Astrocyte (in vitro differentiated cells and primary cell): ENCODE measurements around the gene C1orf210. TPM values are rescaled to one million over a fixed set of nuclear protein-coding genes. Genes with fewer than 3 reads are reported as not detected.

ENCODE experiments used
- DNase-seq: peaks from one replicate; pipeline ENCODE4 v3.0.0-alpha.2; 2010; ENCODE audit warnings: low read depth
- FAIRE-seq: peaks from 2 replicates; lab custom pipeline; 2011; peaks lifted over from hg19 to GRCh38; lab: Jason Lieb, UNC
- H2AFZ ChIP-seq: 2 replicates; pipeline ENCODE4 v1.6.0; 2012; ENCODE audit warnings: low read depth, low read length, inconsistent platforms
- H3K27ac ChIP-seq: 2 replicates; pipeline ENCODE4 v1.5.1; 2011; ENCODE audit warnings: low read depth, low read length, inconsistent platforms
- H3K27me3 ChIP-seq: 2 replicates; pipeline ENCODE4 v1.6.0; 2011; ENCODE audit warnings: low read length, inconsistent platforms; ENCODE audit not compliant: insufficient read depth
- H3K36me3 ChIP-seq: 2 replicates; pipeline ENCODE4 v1.5.1; 2011; ENCODE audit warnings: low read length, inconsistent platforms; ENCODE audit not compliant: insufficient read depth
- H3K4me1 ChIP-seq: 2 replicates; pipeline ENCODE4 v1.5.1; 2011; ENCODE audit warnings: low read length, inconsistent platforms; ENCODE audit not compliant: insufficient read depth
- H3K4me2 ChIP-seq: 2 replicates; pipeline ENCODE4 v1.6.0; 2012; ENCODE audit warnings: low read length, inconsistent platforms
- H3K4me3 ChIP-seq: 2 replicates; pipeline ENCODE4 v1.5.1; 2011; ENCODE audit warnings: low read depth, mild to moderate bottlenecking, low read length, inconsistent platforms; ENCODE audit not compliant: insufficient read depth
- H3K79me2 ChIP-seq: 2 replicates; pipeline ENCODE4 v1.6.0; 2012; ENCODE audit warnings: mild to moderate bottlenecking, low read length, inconsistent platforms; ENCODE audit not compliant: insufficient read depth
- H3K9ac ChIP-seq: 2 replicates; pipeline ENCODE4 v1.6.0; 2012; ENCODE audit warnings: mild to moderate bottlenecking, low read length, inconsistent platforms
- H3K9me3 ChIP-seq: 2 replicates; pipeline ENCODE4 v1.5.1; 2012; ENCODE audit warnings: low read depth, mild to moderate bottlenecking, low read length, inconsistent platforms; ENCODE audit not compliant: insufficient read depth
- H4K20me1 ChIP-seq: 2 replicates; pipeline ENCODE4 v1.6.0; 2012; ENCODE audit warnings: low read length, inconsistent platforms; ENCODE audit not compliant: insufficient read depth
- H3K27ac Mint-ChIP-seq: one replicate; pipeline ENCODE4 v1.8.0; 2021; ENCODE audit warnings: mild to moderate bottlenecking, mixed read lengths; ENCODE audit not compliant: unreplicated experiment
- H3K27me3 Mint-ChIP-seq: one replicate; pipeline ENCODE4 v1.8.0; 2021; ENCODE audit warnings: low read depth, mixed read lengths; ENCODE audit not compliant: unreplicated experiment
- H3K36me3 Mint-ChIP-seq: one replicate; pipeline ENCODE4 v1.8.0; 2021; ENCODE audit warnings: low read depth, mixed read lengths; ENCODE audit not compliant: unreplicated experiment
- H3K4me1 Mint-ChIP-seq: one replicate; pipeline ENCODE4 v1.8.0; 2021; ENCODE audit warnings: low read depth, mixed read lengths; ENCODE audit not compliant: unreplicated experiment
- H3K4me3 Mint-ChIP-seq: one replicate; pipeline ENCODE4 v1.8.0; 2021; ENCODE audit warnings: mild to moderate bottlenecking, moderate library complexity, mixed read lengths; ENCODE audit not compliant: unreplicated experiment
- H3K9me3 Mint-ChIP-seq: one replicate; pipeline ENCODE4 v1.8.0; 2021; ENCODE audit warnings: mild to moderate bottlenecking, mixed read lengths; ENCODE audit not compliant: unreplicated experiment
- CTCF ChIP-seq: IDR thresholded peaks from 2 replicates; pipeline ENCODE4 v1.5.1; 2011; ENCODE audit warnings: low read depth, mild to moderate bottlenecking, inconsistent platforms, low read length, moderate library complexity; ENCODE audit not compliant: insufficient read depth
- EZH2 ChIP-seq: IDR thresholded peaks from 2 replicates; pipeline ENCODE4 v1.6.1; 2012; ENCODE audit warnings: mild to moderate bottlenecking, low read length, inconsistent platforms; ENCODE audit not compliant: insufficient read depth
- total RNA-seq: library from RNA; stranded (reverse); gene quantifications from 2 replicates; pipeline ENCODE4 v1.2.1, GENCODE V29; 2021

The C1orf210 gene
- total RNA-seq, 1 donor from 2014 or later: 0.84 TPM

GRCh38 chr1:43309405-43310025 is 24.1 kb upstream of the C1orf210 start:
- Mint-ChIP-seq H3K36me3 (peaks cover 11% of the 10 kb centered on the region), H3K9me3 (peaks cover 16% of the 10 kb centered on the region), H3K4me3 (no peak overlapping the region), H3K4me1 (no peaks in the 10 kb centered on the region), H3K27me3 (peaks cover 28% of the 10 kb centered on the region), H3K27ac (no peak overlapping the region)
- TF ChIP-seq EZH2: no peak
- TF ChIP-seq CTCF: no peak
- Histone ChIP-seq H4K20me1 (no peaks in the 10 kb centered on the region), H3K4me3 (no peak overlapping the region), H3K27ac (no peak overlapping the region), H3K36me3 (no peaks in the 10 kb centered on the region), H2AFZ (no peak overlapping the region), H3K79me2 (no peaks in the 10 kb centered on the region), H3K9ac (no peak overlapping the region), H3K4me1 (no peaks in the 10 kb centered on the region), H3K27me3 (no peaks in the 10 kb centered on the region), H3K4me2 (no peak overlapping the region), H3K9me3 (no peaks in the 10 kb centered on the region)
- DNase-seq (no peak), FAIRE-seq (no peak)

DNA sequence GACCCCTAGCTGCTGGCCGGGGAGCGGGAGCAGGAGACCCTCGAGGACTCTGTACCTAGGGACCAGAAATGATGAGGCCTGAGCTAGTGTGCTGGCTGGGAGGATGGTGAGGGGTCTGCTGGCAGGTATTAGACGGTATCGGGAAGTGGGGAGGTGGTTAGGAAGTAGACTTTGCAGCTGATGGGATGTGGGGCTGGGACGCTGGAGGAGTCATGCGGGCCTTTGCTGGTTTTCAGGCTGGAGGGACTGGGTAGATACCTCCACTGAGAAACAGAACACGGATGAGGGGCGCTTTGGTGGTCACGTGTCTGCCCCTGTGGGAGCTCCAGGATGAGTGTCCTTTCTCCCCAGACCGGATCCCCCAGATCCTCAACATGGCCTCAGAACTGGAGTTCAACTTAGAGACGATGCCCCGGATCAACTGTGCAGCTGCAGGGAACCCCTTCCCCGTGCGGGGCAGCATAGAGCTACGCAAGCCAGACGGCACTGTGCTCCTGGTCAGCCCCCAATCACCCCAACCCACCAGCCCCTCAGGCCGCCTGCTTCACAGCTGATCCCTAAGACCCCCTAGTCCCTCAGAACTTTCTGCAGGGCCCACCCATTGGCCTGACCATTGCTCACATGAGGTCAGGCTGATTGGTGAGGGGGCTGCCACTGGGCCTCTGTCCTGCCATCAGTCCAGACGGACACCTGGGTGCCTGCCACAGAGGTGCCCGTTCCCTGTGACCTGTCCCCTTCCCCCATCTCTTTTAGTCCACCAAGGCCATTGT is 23.4 kb upstream of the C1orf210 start:
- Histone ChIP-seq H3K27ac (no peak overlapping the region), H3K4me3 (no peak overlapping the region), H3K4me1 (no peaks in the 10 kb centered on the region), H4K20me1 (no peaks in the 10 kb centered on the region), H3K4me2 (no peak overlapping the region), H3K9ac (no peak overlapping the region), H2AFZ (no peak overlapping the region), H3K9me3 (no peaks in the 10 kb centered on the region), H3K79me2 (no peaks in the 10 kb centered on the region), H3K27me3 (no peaks in the 10 kb centered on the region), H3K36me3 (no peaks in the 10 kb centered on the region)
- Mint-ChIP-seq H3K36me3 (peaks cover 11% of the 10 kb centered on the region), H3K4me3 (no peak overlapping the region), H3K4me1 (peaks cover 5% of the 10 kb centered on the region), H3K9me3 (peaks cover 16% of the 10 kb centered on the region), H3K27me3 (peaks cover 33% of the 10 kb centered on the region), H3K27ac (no peak overlapping the region)
- no peak for DNase-seq
- FAIRE-seq: no peak
- no peak for TF ChIP-seq CTCF
- TF ChIP-seq EZH2: no peak
